WTC11 (cell line): ENCODE measurements around the gene FOXA1. TPM values are rescaled to one million over a fixed set of nuclear protein-coding genes. Genes with fewer than 3 reads are reported as not detected.

Source experiments
- ATAC-seq: fragments of 200-7000 bp; cut with Tn5 transposase; 2 replicates; pipeline ENCODE4 v1.10.0; 2021; ENCODE audit warnings: mild to moderate bottlenecking, moderate library complexity
- CTCF ChIA-PET: fragments of 300-600 bp; sonication (Branson Sonifier 250); formaldehyde crosslinking; loops from one replicate; lab custom pipeline; 2021; ENCODE audit warnings: antibody characterized with exemption; lab: Charles Lee
- POLR2A ChIA-PET: fragments of 350-600 bp; sonication (Branson Sonifier 250); formaldehyde crosslinking; loops from one replicate; lab custom pipeline; 2021; ENCODE audit warnings: antibody characterized with exemption; lab: Charles Lee
- DNase-seq: peaks from one replicate; pipeline ENCODE4 v3.0.0; 2021; ENCODE audit warnings: low spot score
- H3K27ac Mint-ChIP-seq: 2 replicates; pipeline ENCODE4 v1.8.0; 2021; ENCODE audit warnings: mixed read lengths
- H3K27me3 Mint-ChIP-seq: 2 replicates; pipeline ENCODE4 v1.8.0; 2021; ENCODE audit warnings: low read depth, mild to moderate bottlenecking, moderate library complexity, mixed read lengths
- H3K36me3 Mint-ChIP-seq: 2 replicates; pipeline ENCODE4 v1.8.0; 2021; ENCODE audit warnings: mixed read lengths
- H3K4me1 Mint-ChIP-seq: 2 replicates; pipeline ENCODE4 v1.8.0; 2022; ENCODE audit warnings: mixed read lengths
- H3K4me3 Mint-ChIP-seq: 2 replicates; pipeline ENCODE4 v1.8.0; 2021; ENCODE audit warnings: mild to moderate bottlenecking, moderate library complexity, mixed read lengths
- H3K9me3 Mint-ChIP-seq: 2 replicates; pipeline ENCODE4 v1.8.0; 2021; ENCODE audit warnings: mixed read lengths
- ATF1 ChIP-seq: sonication (generic); formaldehyde crosslinking; IDR thresholded peaks from 2 replicates; pipeline ENCODE4 v1.8.1; 2023; ENCODE audit warnings: mild to moderate bottlenecking, moderate library complexity, missing genetic modification reagents
- ATF3 ChIP-seq: sonication (generic); formaldehyde crosslinking; conservative IDR thresholded peaks from 2 replicates; pipeline ENCODE4 v1.8.1; 2022; ENCODE audit warnings: mild to moderate bottlenecking, missing genetic modification reagents
- CREB1 ChIP-seq: sonication (generic); formaldehyde crosslinking; IDR thresholded peaks from 2 replicates; pipeline ENCODE4 v1.8.0; 2023; ENCODE audit warnings: mild to moderate bottlenecking, missing genetic modification reagents
- CREM ChIP-seq: sonication (generic); formaldehyde crosslinking; IDR thresholded peaks from 2 replicates; pipeline ENCODE4 v1.8.1; 2022; ENCODE audit warnings: mild to moderate bottlenecking, missing genetic modification reagents, moderate library complexity
- ESRRA ChIP-seq: sonication (generic); formaldehyde crosslinking; IDR thresholded peaks from 2 replicates; pipeline ENCODE4 v1.8.1; 2022; ENCODE audit warnings: mild to moderate bottlenecking, missing genetic modification reagents, borderline replicate concordance
- FOXK1 ChIP-seq: sonication (generic); formaldehyde crosslinking; IDR thresholded peaks from 2 replicates; pipeline ENCODE4 v1.8.0; 2022; ENCODE audit warnings: mild to moderate bottlenecking, moderate library complexity, missing genetic modification reagents
- FOXP4 ChIP-seq: sonication (generic); formaldehyde crosslinking; IDR thresholded peaks from 2 replicates; pipeline ENCODE4 v1.8.0; 2022; ENCODE audit warnings: mild to moderate bottlenecking, missing genetic modification reagents
- GABPB1 ChIP-seq: sonication (generic); formaldehyde crosslinking; IDR thresholded peaks from 2 replicates; pipeline ENCODE4 v1.8.1; 2023; ENCODE audit warnings: mild to moderate bottlenecking, missing genetic modification reagents
- GTF2I ChIP-seq: fragments of 250-450 bp; sonication (Bioruptor Pico); conservative IDR thresholded peaks from 2 replicates; pipeline ENCODE4 v1.4.0; 2021; ENCODE audit warnings: mild to moderate bottlenecking
- HMGXB4 ChIP-seq: sonication (generic); formaldehyde crosslinking; IDR thresholded peaks from 2 replicates; pipeline ENCODE4 v1.8.1; 2023; ENCODE audit warnings: mild to moderate bottlenecking, moderate library complexity, missing genetic modification reagents
- KAT7 ChIP-seq: sonication (generic); formaldehyde crosslinking; IDR thresholded peaks from 2 replicates; pipeline ENCODE4 v1.8.1; 2023; ENCODE audit warnings: missing genetic modification reagents, mild to moderate bottlenecking, borderline replicate concordance
- MLX ChIP-seq: sonication (generic); formaldehyde crosslinking; IDR thresholded peaks from 2 replicates; pipeline ENCODE4 v1.8.1; 2023; ENCODE audit warnings: mild to moderate bottlenecking, missing genetic modification reagents, moderate library complexity
- NFATC4 ChIP-seq: fragments of 250-450 bp; sonication (Bioruptor Pico); IDR thresholded peaks from 2 replicates; pipeline ENCODE4 v1.9.0; 2021; ENCODE audit warnings: mild to moderate bottlenecking
- PRDM15 ChIP-seq: sonication (generic); formaldehyde crosslinking; IDR thresholded peaks from 2 replicates; pipeline ENCODE4 v1.8.0; 2022; ENCODE audit warnings: missing genetic modification reagents
- PRRX2 ChIP-seq: fragments of 250-450 bp; sonication (Bioruptor Pico); IDR thresholded peaks from 2 replicates; pipeline ENCODE4 v1.8.0; 2021; ENCODE audit warnings: mild to moderate bottlenecking
- SMAD3 ChIP-seq: sonication (generic); formaldehyde crosslinking; IDR thresholded peaks from 2 replicates; pipeline ENCODE4 v1.8.0; 2022; ENCODE audit warnings: missing genetic modification reagents, mild to moderate bottlenecking, borderline replicate concordance
- SOX15 ChIP-seq: fragments of 250-450 bp; sonication (Bioruptor Pico); IDR thresholded peaks from 2 replicates; pipeline ENCODE4 v1.9.0; 2021; ENCODE audit warnings: mild to moderate bottlenecking
- USF2 ChIP-seq: sonication (generic); formaldehyde crosslinking; IDR thresholded peaks from 2 replicates; pipeline ENCODE4 v1.8.1; 2023; ENCODE audit warnings: mild to moderate bottlenecking, missing genetic modification reagents, moderate library complexity
- ZNF396 ChIP-seq: fragments of 250-450 bp; sonication (Bioruptor Pico); IDR thresholded peaks from 2 replicates; pipeline ENCODE4 v1.8.0; 2021; ENCODE audit warnings: mild to moderate bottlenecking, moderate library complexity, borderline replicate concordance
- ZNF416 ChIP-seq: fragments of 250-450 bp; sonication (Bioruptor Pico); IDR thresholded peaks from 2 replicates; pipeline ENCODE4 v1.9.0; 2021; ENCODE audit warnings: mild to moderate bottlenecking, inconsistent platforms
- ZNF512 ChIP-seq: sonication (generic); formaldehyde crosslinking; IDR thresholded peaks from 2 replicates; pipeline ENCODE4 v1.8.1; 2022; ENCODE audit warnings: missing genetic modification reagents, borderline replicate concordance
- ZSCAN18 ChIP-seq: fragments of 250-450 bp; sonication (Bioruptor Pico); IDR thresholded peaks from 2 replicates; pipeline ENCODE4 v2.1.2; 2022; ENCODE audit warnings: mild to moderate bottlenecking, moderate library complexity
- total RNA-seq: library from RNA; stranded (reverse); gene quantifications from 3 replicates; pipeline ENCODE4 v1.2.3, GENCODE V29; 2021

Gene FOXA1
- total RNA-seq, 1 experiment from 2014 or later, result 0.28 TPM

GRCh38 chr14:37606678-37607077 is 11.6 kb upstream of the FOXA1 start:
- POLR2A ChIA-PET, result no interaction called here
- H3K36me3 Mint-ChIP-seq, result 0 out of 2 replicates have a peak, but pooled peaks cover under 1% of the 10 kb centered on the region
- CTCF ChIA-PET, result no interaction called here
- TF ChIP-seq MLX (no peak), CREM (CRISPR knock-in tag) (no peak), SMAD3 (CRISPR knock-in tag) (no peak), ZSCAN18 (CRISPR knock-in tag) (no peak), ZNF396 (no peak), ZNF416 (CRISPR knock-in tag) (no peak), FOXK1 (CRISPR knock-in tag) (no peak), GABPB1 (no peak), HMGXB4 (no peak), KAT7 (CRISPR knock-in tag) (no peak), ATF1 (CRISPR knock-in tag) (no peak), SOX15 (no peak), GTF2I (CRISPR knock-in tag) (no peak), ZNF512 (no peak), PRRX2 (CRISPR knock-in tag) (no peak), NFATC4 (CRISPR knock-in tag) (no peak)
- no peaks in the 10 kb centered on the region for H3K9me3 Mint-ChIP-seq
- H3K27me3 Mint-ChIP-seq, result peaks cover 96% of the 10 kb centered on the region
- DNase-seq, result no peak
- H3K27ac Mint-ChIP-seq, result no peak overlapping the region
- no peak overlapping the region for H3K4me3 Mint-ChIP-seq
- peaks cover 6% of the 10 kb centered on the region; the same call in 1 of the 2 replicates for H3K4me1 Mint-ChIP-seq
- no peak for ATAC-seq

GRCh38 chr14:37603688-37604251 is 8.7 kb upstream of the FOXA1 start:
- ChIA-PET CTCF (no interaction called here), POLR2A (no interaction called here)
- Mint-ChIP-seq H3K27me3 (peaks cover 96% of the 10 kb centered on the region), H3K27ac (no peak overlapping the region), H3K4me3 (no peak overlapping the region), H3K9me3 (no peaks in the 10 kb centered on the region), H3K36me3 (no peaks in the 10 kb centered on the region), H3K4me1 (peaks cover 22% of the 10 kb centered on the region)
- no peak for ATAC-seq
- DNase-seq, result no peak
- TF ChIP-seq ZNF512 (no peak), ZNF416 (CRISPR knock-in tag) (no peak), FOXP4 (no peak), PRDM15 (CRISPR knock-in tag) (no peak), USF2 (CRISPR knock-in tag) (no peak), ESRRA (CRISPR knock-in tag) (no peak), ATF3 (CRISPR knock-in tag) (no peak), CREB1 (CRISPR knock-in tag) (no peak)
